Measurements from ENCODE around the gene KRT74.

GRCh38 chr12:52570511-52570910, 3.1 kb downstream of the KRT74 start:
- no peak for TF ChIP-seq SMC3 (conservative IDR thresholded peaks at IDR 0.05; ENCODE audit: insufficient read depth, low read depth, low read length)
- TF ChIP-seq CEBPB (tag; IDR thresholded peaks at IDR 0.05) = no peak
- TF ChIP-seq, protein P1, sequence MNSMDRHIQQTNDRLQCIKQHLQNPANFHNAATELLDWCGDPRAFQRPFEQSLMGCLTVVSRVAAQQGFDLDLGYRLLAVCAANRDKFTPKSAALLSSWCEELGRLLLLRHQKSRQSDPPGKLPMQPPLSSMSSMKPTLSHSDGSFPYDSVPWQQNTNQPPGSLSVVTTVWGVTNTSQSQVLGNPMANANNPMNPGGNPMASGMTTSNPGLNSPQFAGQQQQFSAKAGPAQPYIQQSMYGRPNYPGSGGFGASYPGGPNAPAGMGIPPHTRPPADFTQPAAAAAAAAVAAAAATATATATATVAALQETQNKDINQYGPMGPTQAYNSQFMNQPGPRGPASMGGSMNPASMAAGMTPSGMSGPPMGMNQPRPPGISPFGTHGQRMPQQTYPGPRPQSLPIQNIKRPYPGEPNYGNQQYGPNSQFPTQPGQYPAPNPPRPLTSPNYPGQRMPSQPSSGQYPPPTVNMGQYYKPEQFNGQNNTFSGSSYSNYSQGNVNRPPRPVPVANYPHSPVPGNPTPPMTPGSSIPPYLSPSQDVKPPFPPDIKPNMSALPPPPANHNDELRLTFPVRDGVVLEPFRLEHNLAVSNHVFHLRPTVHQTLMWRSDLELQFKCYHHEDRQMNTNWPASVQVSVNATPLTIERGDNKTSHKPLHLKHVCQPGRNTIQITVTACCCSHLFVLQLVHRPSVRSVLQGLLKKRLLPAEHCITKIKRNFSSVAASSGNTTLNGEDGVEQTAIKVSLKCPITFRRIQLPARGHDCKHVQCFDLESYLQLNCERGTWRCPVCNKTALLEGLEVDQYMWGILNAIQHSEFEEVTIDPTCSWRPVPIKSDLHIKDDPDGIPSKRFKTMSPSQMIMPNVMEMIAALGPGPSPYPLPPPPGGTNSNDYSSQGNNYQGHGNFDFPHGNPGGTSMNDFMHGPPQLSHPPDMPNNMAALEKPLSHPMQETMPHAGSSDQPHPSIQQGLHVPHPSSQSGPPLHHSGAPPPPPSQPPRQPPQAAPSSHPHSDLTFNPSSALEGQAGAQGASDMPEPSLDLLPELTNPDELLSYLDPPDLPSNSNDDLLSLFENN (IDR thresholded peaks at IDR 0.05; ENCODE audit: low read depth in 2 of 2, low read length in 2 of 2) = no peak
- TF ChIP-seq EGR1 (conservative IDR thresholded peaks at IDR 0.05) = no peak
